ENCODE measurements around the gene GTF2IRD1. TPM values are rescaled to one million over a fixed set of nuclear protein-coding genes. Genes with fewer than 3 reads are reported as not detected.
"Not testable (repeated sequence)": the region's sequence is repeated elsewhere in the genome, so short reads cannot be mapped to it uniquely, and the experiment has no call there.

The GTF2IRD1 gene
- total RNA-seq, 1 experiment from 2014 or later: 34.3 TPM

DNA sequence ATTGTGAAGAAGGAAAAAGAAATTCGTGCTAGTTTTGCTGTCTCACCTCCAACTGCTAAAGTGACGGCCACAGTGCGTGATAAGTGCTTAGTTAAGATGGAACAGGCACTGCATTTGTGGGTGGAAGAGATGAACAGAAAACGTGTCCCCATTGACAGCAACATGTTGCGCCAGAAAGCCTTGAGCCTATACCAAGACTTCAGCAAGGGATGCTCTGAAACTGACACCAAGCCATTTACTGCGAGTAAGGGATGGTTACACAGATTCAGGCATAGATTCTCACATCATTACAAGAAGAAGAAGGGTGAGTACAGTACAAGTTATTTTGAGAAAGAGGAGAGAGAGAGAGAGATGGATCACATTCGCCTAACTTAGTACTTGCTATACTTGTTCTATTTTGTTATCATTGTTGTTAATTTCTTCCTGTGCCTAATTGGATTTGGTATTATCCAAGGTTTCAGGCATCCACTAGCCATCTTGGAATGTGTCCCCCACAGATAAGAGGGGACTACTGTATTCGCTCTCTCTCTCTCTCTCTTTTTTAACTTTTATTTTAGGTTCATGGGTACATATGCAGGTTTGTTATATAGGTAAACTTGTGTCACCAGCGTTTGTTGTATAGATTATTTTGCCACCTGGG is 196.9 kb downstream of the GTF2IRD1 start:
- H4K8ac ChIP-seq (replicated peaks; ENCODE audit: insufficient read length, low read depth, low read length); H3K27me3 ChIP-seq (ENCODE audit: insufficient read depth, low read length); H2AFZ ChIP-seq (ENCODE audit: low read length); H2BK5ac ChIP-seq (ENCODE audit: insufficient read length, low read length); H3K4me1 ChIP-seq (ENCODE audit: insufficient read depth, low read length); H3K18ac ChIP-seq (ENCODE audit: insufficient read length, low read depth, low read length); H3T11ph ChIP-seq (ENCODE audit: low read length); H2BK15ac ChIP-seq (ENCODE audit: low read depth, low read length); H4K20me1 ChIP-seq (ENCODE audit: control insufficient read depth, insufficient read depth, insufficient read length); H2BK12ac ChIP-seq (ENCODE audit: insufficient read length, low read depth, low read length); H3K9me3 Mint-ChIP-seq; H2BK120ac ChIP-seq (ENCODE audit: low read depth, low read length, poor library complexity, severe bottlenecking); H3K9me3 ChIP-seq (ENCODE audit: control insufficient read depth, low read depth, low read length); H3K9ac ChIP-seq (ENCODE audit: extremely low read depth, insufficient read length, low read length); H3K36me3 Mint-ChIP-seq (ENCODE audit: insufficient read depth in 1 of 3, low read depth in 3 of 3); H3K27me3 Mint-ChIP-seq (ENCODE audit: low read depth); H2AK5ac ChIP-seq (ENCODE audit: insufficient read length, low read length); H3K56ac ChIP-seq (ENCODE audit: insufficient read length, low read depth, low read length); H3K14ac ChIP-seq (ENCODE audit: insufficient read depth, low read length); DNase-seq; H3K79me1 ChIP-seq (ENCODE audit: insufficient read depth, low read depth, low read length, poor library complexity, severe bottlenecking); H3K23ac ChIP-seq (ENCODE audit: insufficient read length, low read depth, low read length); H2BK20ac ChIP-seq (ENCODE audit: low read depth, low read length, poor library complexity, severe bottlenecking); H4K91ac ChIP-seq (ENCODE audit: insufficient read length, low read depth, low read length); H4K5ac ChIP-seq (ENCODE audit: insufficient read length, low read depth, low read length); H3K23me2 ChIP-seq (ENCODE audit: insufficient read length, low read depth, low read length, poor library complexity, severe bottlenecking); H3K79me2 ChIP-seq (ENCODE audit: insufficient read depth, low read length); H3K4ac ChIP-seq (ENCODE audit: low read depth, low read length): not testable (repeated sequence)
- peaks cover 35 to 41% of the 10 kb centered on the region in 2 experiments for H3K4me1 Mint-ChIP-seq
- peak overlapping the region; percentile 14 to 95 (median 70); a peak in 5 of 7 replicates for H3K27ac Mint-ChIP-seq
- Histone ChIP-seq H3K4me2 (ENCODE audit: insufficient read depth, insufficient read length, low read length) (peak overlapping the region; percentile 22), H3K27ac (ENCODE audit: insufficient read length, low read depth, low read length) (peak overlapping the region; percentile 43)
- peak overlapping the region; percentile 51 to 64; a peak in 4 of 5 replicates for H3K4me3 Mint-ChIP-seq
- no CpG with 5 or more reads among the region's 9 CpGs for WGBS (ENCODE audit: extremely low coverage, insufficient read length, low lambda C conversion rate)

DNA sequence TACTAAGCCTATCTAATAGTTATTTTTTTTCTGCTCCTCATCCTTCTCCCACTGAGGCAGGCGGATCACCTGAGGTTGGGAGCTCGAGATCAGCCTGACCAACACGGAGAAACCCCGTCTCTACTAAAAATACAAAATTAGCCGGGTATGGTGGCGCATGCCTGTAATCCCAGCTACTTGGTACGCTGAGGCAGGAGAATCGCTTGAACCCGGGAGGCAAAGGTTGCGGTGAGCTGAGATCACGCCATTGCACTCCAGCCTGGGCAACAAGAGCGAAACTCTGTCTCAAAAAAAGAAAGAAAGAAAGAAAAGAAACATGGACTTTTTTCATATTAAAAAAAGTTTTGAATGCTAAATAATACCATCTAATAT is 197.4 kb downstream of the GTF2IRD1 start:
- H3K79me2 ChIP-seq (ENCODE audit: insufficient read depth, low read length); H3K23me2 ChIP-seq (ENCODE audit: insufficient read length, low read depth, low read length, poor library complexity, severe bottlenecking); H3K23ac ChIP-seq (ENCODE audit: insufficient read length, low read depth, low read length); H3K4ac ChIP-seq (ENCODE audit: low read depth, low read length); H3K9me3 ChIP-seq (ENCODE audit: control insufficient read depth, low read depth, low read length); H4K20me1 ChIP-seq (ENCODE audit: control insufficient read depth, insufficient read depth, insufficient read length); H4K5ac ChIP-seq (ENCODE audit: insufficient read length, low read depth, low read length); H2BK120ac ChIP-seq (ENCODE audit: low read depth, low read length, poor library complexity, severe bottlenecking); H3K9me3 Mint-ChIP-seq; H3K9ac ChIP-seq (ENCODE audit: extremely low read depth, insufficient read length, low read length); H3T11ph ChIP-seq (ENCODE audit: low read length); H2BK12ac ChIP-seq (ENCODE audit: insufficient read length, low read depth, low read length); H3K36me3 Mint-ChIP-seq (ENCODE audit: insufficient read depth in 1 of 3, low read depth in 3 of 3); H2BK20ac ChIP-seq (ENCODE audit: low read depth, low read length, poor library complexity, severe bottlenecking); DNase-seq; H3K79me1 ChIP-seq (ENCODE audit: insufficient read depth, low read depth, low read length, poor library complexity, severe bottlenecking); H3K4me1 ChIP-seq (ENCODE audit: insufficient read depth, low read length); H3K14ac ChIP-seq (ENCODE audit: insufficient read depth, low read length); H2AFZ ChIP-seq (ENCODE audit: low read length); H3K4me2 ChIP-seq (ENCODE audit: insufficient read depth, insufficient read length, low read length); H2AK5ac ChIP-seq (ENCODE audit: insufficient read length, low read length); H2BK15ac ChIP-seq (ENCODE audit: low read depth, low read length); H3K18ac ChIP-seq (ENCODE audit: insufficient read length, low read depth, low read length); H3K56ac ChIP-seq (ENCODE audit: insufficient read length, low read depth, low read length); H3K27ac ChIP-seq (ENCODE audit: insufficient read length, low read depth, low read length); H3K27me3 Mint-ChIP-seq (ENCODE audit: low read depth); H2BK5ac ChIP-seq (ENCODE audit: insufficient read length, low read length); H4K8ac ChIP-seq (replicated peaks; ENCODE audit: insufficient read length, low read depth, low read length); H4K91ac ChIP-seq (ENCODE audit: insufficient read length, low read depth, low read length); H3K27me3 ChIP-seq (ENCODE audit: insufficient read depth, low read length): not testable (repeated sequence)
- Mint-ChIP-seq H3K4me1 (peaks cover 39 to 46% of the 10 kb centered on the region in 2 experiments), H3K27ac (peak overlapping the region; percentile 9 to 95 (median 14); a peak in 3 of 7 replicates), H3K4me3 (peak overlapping the region in 1 of 2 experiments; percentile 64; a peak in 2 of 5 replicates)
- no CpG with 5 or more reads among the region's 12 CpGs for WGBS (ENCODE audit: extremely low coverage, insufficient read length, low lambda C conversion rate)

All from H9 (cell line).